H1 (cell line): Measurements from ENCODE around the gene SERPINH1. TPM values are rescaled to one million over a fixed set of nuclear protein-coding genes. Genes with fewer than 3 reads are reported as not detected.

Source experiments
- CTCF ChIA-PET: fragments of 300-600 bp; sonication (Branson Sonifier 250); formaldehyde crosslinking; loops from one replicate; lab custom pipeline; 2021; ENCODE audit not compliant: partially characterized antibody; lab: Charles Lee
- POLR2A ChIA-PET: fragments of 300-600 bp; sonication (Branson Sonifier 250); formaldehyde crosslinking; loops from one replicate; lab custom pipeline; 2021; ENCODE audit warnings: inconsistent platforms; ENCODE audit not compliant: partially characterized antibody; lab: Charles Lee
- DNase-seq, 2 experiments: peaks; one replicate each; pipeline versions ENCODE4 v3.0.0 to v3.0.0-alpha.2; 2010 to 2022; ENCODE audit warnings: low spot score in 2 of 2, low read depth in 1 of 2, mixed read lengths in 1 of 2
- FAIRE-seq: peaks from 2 replicates; lab custom pipeline; 2011; peaks lifted over from hg19 to GRCh38; lab: Jason Lieb, UNC
- H2AFZ ChIP-seq: 2 replicates; pipeline ENCODE4 v1.8.1; 2012; ENCODE audit warnings: low read length, inconsistent platforms
- H2AK5ac ChIP-seq: 2 replicates; pipeline ENCODE4 v1.6.1; 2013; ENCODE audit warnings: low read depth, low read length
- H2BK120ac ChIP-seq: replicated peaks from 2 replicates; pipeline ENCODE3; 2013; ENCODE audit warnings: low read depth, low read length, inconsistent platforms
- H2BK12ac ChIP-seq: 2 replicates; pipeline ENCODE4 v1.6.1; 2013; ENCODE audit warnings: low read depth, low read length
- H2BK15ac ChIP-seq: 2 replicates; pipeline ENCODE4 v1.6.1; 2013; ENCODE audit warnings: low read length
- H2BK20ac ChIP-seq: 2 replicates; pipeline ENCODE4 v1.6.1; 2013; ENCODE audit warnings: low read length
- H2BK5ac ChIP-seq: 2 replicates; pipeline ENCODE4 v1.6.1; 2013; ENCODE audit warnings: low read depth, low read length
- H3K14ac ChIP-seq: 2 replicates; pipeline ENCODE4 v1.6.1; 2013; ENCODE audit warnings: inconsistent platforms; ENCODE audit not compliant: insufficient read length
- H3K18ac ChIP-seq: 2 replicates; pipeline ENCODE4 v1.6.1; 2013; ENCODE audit warnings: low read length; ENCODE audit errors: extremely low read depth
- H3K23ac ChIP-seq: 2 replicates; pipeline ENCODE4 v1.6.1; 2013; ENCODE audit warnings: inconsistent platforms; ENCODE audit not compliant: insufficient read length
- H3K23me2 ChIP-seq: 2 replicates; pipeline ENCODE4 v1.6.1; 2013; ENCODE audit warnings: low read depth, low read length
- H3K27ac ChIP-seq: 2 replicates; pipeline ENCODE4 v1.6.1; 2011; ENCODE audit warnings: low read depth, low read length, inconsistent platforms
- H3K27me3 ChIP-seq, 4 experiments: replicated peaks in 1 of 4; 1 replicate in 1 of 4; 2 replicates in 3 of 4; pipeline versions ENCODE4 v1.6.1 to v1.8.1; 2011 to 2013; ENCODE audit warnings: low read length in 3 of 4, mild to moderate bottlenecking in 3 of 4, inconsistent platforms in 2 of 4, mixed read lengths in 2 of 4, moderate library complexity in 1 of 4; ENCODE audit not compliant: control insufficient read depth in 3 of 4, insufficient read depth in 3 of 4; ENCODE audit errors: extremely low read depth in 1 of 4
- H3K36me3 ChIP-seq, 4 experiments: 2 replicates each; pipeline versions ENCODE4 v1.6.1 to v1.8.1; 2011 to 2013; ENCODE audit warnings: mild to moderate bottlenecking in 4 of 4, low read length in 3 of 4, moderate library complexity in 2 of 4, control low read depth in 1 of 4, inconsistent platforms in 1 of 4; ENCODE audit not compliant: insufficient read depth in 4 of 4, control insufficient read depth in 2 of 4
- H3K4ac ChIP-seq: replicated peaks from 2 replicates; pipeline ENCODE3; 2013; ENCODE audit warnings: low read length, low read depth, mixed read lengths, inconsistent platforms; ENCODE audit not compliant: insufficient read length
- H3K4me1 ChIP-seq, 4 experiments: replicated peaks in 1 of 4; 1 replicate in 1 of 4; 2 replicates in 3 of 4; pipeline versions ENCODE4 v1.6.1 to v1.8.1; 2011 to 2013; ENCODE audit warnings: low read length in 3 of 4, inconsistent platforms in 2 of 4, mixed read lengths in 1 of 4; ENCODE audit not compliant: insufficient read depth in 4 of 4, control insufficient read depth in 3 of 4
- H3K4me2 ChIP-seq, 2 experiments: 2 replicates each; pipeline versions ENCODE4 v1.6.1 to v1.8.1; 2011 to 2013; ENCODE audit warnings: low read depth in 2 of 2, low read length in 2 of 2, control low read depth in 1 of 2, inconsistent platforms in 1 of 2, mild to moderate bottlenecking in 1 of 2; ENCODE audit not compliant: insufficient read depth in 1 of 2
- H3K4me3 ChIP-seq, 4 experiments: fragments of 200-600, 300-600 bp in 1 of 4; sonication (generic), shearing (Covaris generic), sonication (Bioruptor Twin) in 1 of 4; 2 replicates each; pipeline versions ENCODE4 v1.5.1 to v1.8.1; 2011 to 2016; ENCODE audit warnings: low read length in 4 of 4, low read depth in 3 of 4, control low read depth in 2 of 4, inconsistent platforms in 2 of 4, mild to moderate bottlenecking in 2 of 4, mixed read lengths in 1 of 4, moderate library complexity in 1 of 4; ENCODE audit not compliant: insufficient read depth in 2 of 4; ENCODE audit errors: extremely low read depth in 1 of 4
- H3K56ac ChIP-seq: replicated peaks from 2 replicates; pipeline ENCODE3; 2013; ENCODE audit warnings: low read depth, mild to moderate bottlenecking, mixed read lengths, low read length, inconsistent platforms; ENCODE audit not compliant: insufficient read length
- H3K79me1 ChIP-seq: 2 replicates; pipeline ENCODE4 v1.6.1; 2013; ENCODE audit warnings: low read depth, low read length, control low read depth
- H3K79me2 ChIP-seq, 2 experiments: 2 replicates each; pipeline versions ENCODE4 v1.6.1 to v1.8.1; 2012 to 2013; ENCODE audit warnings: low read length in 2 of 2, mild to moderate bottlenecking in 2 of 2, inconsistent platforms in 1 of 2; ENCODE audit not compliant: insufficient read depth in 2 of 2, control insufficient read depth in 1 of 2
- H3K9ac ChIP-seq, 4 experiments: replicated peaks in 1 of 4; 1 replicate in 1 of 4; 2 replicates in 3 of 4; pipeline versions ENCODE4 v1.6.1 to v1.8.1; 2011 to 2013; ENCODE audit warnings: low read depth in 3 of 4, low read length in 3 of 4, control low read depth in 2 of 4, mild to moderate bottlenecking in 2 of 4, moderate library complexity in 2 of 4, inconsistent platforms in 1 of 4; ENCODE audit errors: extremely low read depth in 1 of 4
- H3K9me3 ChIP-seq, 2 experiments: 2 replicates each; pipeline versions ENCODE4 v1.6.1 to v1.8.1; 2012 to 2013; ENCODE audit warnings: mild to moderate bottlenecking in 2 of 2, moderate library complexity in 2 of 2, control low read depth in 1 of 2, inconsistent platforms in 1 of 2, low read depth in 1 of 2, low read length in 1 of 2, mixed read lengths in 1 of 2; ENCODE audit not compliant: insufficient read depth in 2 of 2
- H4K20me1 ChIP-seq, 2 experiments: replicated peaks in 1 of 2; 2 replicates each; pipeline versions ENCODE3 to v1.8.1; 2011 to 2013; ENCODE audit warnings: inconsistent platforms in 2 of 2, low read length in 2 of 2, mild to moderate bottlenecking in 1 of 2; ENCODE audit not compliant: insufficient read depth in 2 of 2, control insufficient read depth in 1 of 2
- H4K5ac ChIP-seq: 2 replicates; pipeline ENCODE4 v1.6.1; 2013; ENCODE audit warnings: low read length, low read depth, mixed read lengths, inconsistent platforms; ENCODE audit not compliant: insufficient read length
- H4K8ac ChIP-seq: 2 replicates; pipeline ENCODE4 v1.8.0; 2013; ENCODE audit warnings: mild to moderate bottlenecking, moderate library complexity, low read length, inconsistent platforms; ENCODE audit not compliant: insufficient read depth; ENCODE audit errors: extremely low read depth
- H4K91ac ChIP-seq: replicated peaks from 2 replicates; pipeline ENCODE3; 2013; ENCODE audit warnings: low read length, mixed read lengths, inconsistent platforms; ENCODE audit not compliant: insufficient read length
- BCL11A ChIP-seq, 2 experiments: IDR thresholded peaks; one replicate each; pipeline ENCODE4 v1.6.1; 2011; ENCODE audit warnings: low read depth in 2 of 2, low read length in 2 of 2, mild to moderate bottlenecking in 2 of 2
- BRCA1 ChIP-seq: IDR thresholded peaks from 2 replicates; pipeline ENCODE4 v1.6.1; 2012; ENCODE audit warnings: low read depth, low read length, improper control_type of control experiment
- CTBP2 ChIP-seq: IDR thresholded peaks from 2 replicates; pipeline ENCODE4 v1.7.0; 2011; ENCODE audit warnings: borderline replicate concordance, mild to moderate bottlenecking, moderate library complexity, mixed read lengths, low read length; ENCODE audit not compliant: insufficient read depth, insufficient read length
- POLR2AphosphoS5 ChIP-seq: IDR thresholded peaks from 2 replicates; pipeline ENCODE4 v1.6.1; 2011; ENCODE audit warnings: low read depth, low read length
- SIN3A ChIP-seq, 2 experiments: IDR thresholded peaks in 1 of 2; conservative IDR thresholded peaks in 1 of 2; 2 replicates each; pipeline ENCODE4 v1.6.1; 2011 to 2012; ENCODE audit warnings: low read length in 2 of 2, improper control_type of control experiment in 1 of 2, low read depth in 1 of 2, mild to moderate bottlenecking in 1 of 2
- SIX5 ChIP-seq: IDR thresholded peaks from 2 replicates; pipeline ENCODE4 v1.6.1; 2011; ENCODE audit warnings: mild to moderate bottlenecking, low read depth, low read length
- SP1 ChIP-seq: IDR thresholded peaks from 2 replicates; pipeline ENCODE4 v1.6.1; 2011; ENCODE audit warnings: low read depth, low read length
- TCF12 ChIP-seq: IDR thresholded peaks from 2 replicates; pipeline ENCODE4 v1.6.1; 2011; ENCODE audit warnings: low read depth, mild to moderate bottlenecking, low read length
- polyA plus RNA-seq, 7 experiments: library from polyadenylated mRNA; depleted of rRNA in 3 of 7; stranded (reverse) in 5 of 7; unstranded in 2 of 7; fragments of >200 nt in 5 of 7; fragments of 200-250 nt in 2 of 7; gene quantifications; 1 replicate in 5 of 7; 2 replicates in 1 of 7; 4 replicates in 1 of 7; pipeline versions ENCODE4 v1.2.1 to v1.2.3, GENCODE V29; 2011 to 2013; ENCODE audit warnings: missing spikeins in 2 of 7, mixed read lengths in 2 of 7
- total RNA-seq: library from RNA; stranded (reverse); fragmentation: NEBNext Ultra II Directional; extraction: Animal tissue kit (Norgen Biotek cat#: 25700); gene quantifications from 2 replicates; pipeline ENCODE4 v1.2.1, GENCODE V29; 2021
- TF ChIP-seq, protein P1 (sequence below): IDR thresholded peaks from 2 replicates; pipeline ENCODE4 v1.6.1; 2011; ENCODE audit warnings: low read length, improper control_type of control experiment
- TF ChIP-seq, protein P2 (sequence below): IDR thresholded peaks from 2 replicates; pipeline ENCODE4 v1.6.1; 2011; ENCODE audit warnings: low read depth, mild to moderate bottlenecking, low read length; ENCODE audit not compliant: insufficient read depth

SERPINH1 gene
- total and polyA plus RNA-seq, 2 of the 8 experiments (the other 6 are each of a cell fraction or from before 2014, with no cell fraction given), result 420 to 621 TPM

DNA sequence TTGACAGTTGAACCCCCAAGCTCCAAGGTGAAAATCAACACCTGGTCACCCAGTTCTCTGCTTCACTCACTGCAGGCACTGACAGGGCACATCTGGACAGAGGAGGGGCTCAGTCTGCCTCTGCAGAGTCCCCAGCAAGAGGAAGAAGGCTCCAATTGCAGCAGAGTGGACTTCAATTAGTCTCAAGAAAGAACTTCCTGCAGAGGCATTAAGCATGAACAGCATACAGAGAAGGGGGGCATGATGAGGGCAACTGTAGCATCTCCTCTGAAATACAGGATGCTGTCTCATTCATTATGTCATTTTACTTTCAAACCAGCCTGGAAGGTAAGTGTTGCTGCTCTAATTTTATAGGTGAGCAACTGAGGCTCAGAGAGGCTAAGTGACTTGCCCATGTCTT lies 47.5 kb upstream of the SERPINH1 start:
- no peak overlapping the region for H3K4me2 ChIP-seq
- no peak overlapping the region for H3K27ac ChIP-seq
- H3K9me3 ChIP-seq, result 0 out of 4 replicates have a peak, but pooled peaks cover 0 to 2% of the 10 kb centered on the region in 2 experiments
- no peak overlapping the region for H3K56ac ChIP-seq
- H3K4ac ChIP-seq, result no peak overlapping the region
- DNase-seq (no peak), FAIRE-seq (no peak)
- no peaks in the 10 kb centered on the region for H4K20me1 ChIP-seq
- no peaks in the 10 kb centered on the region for H3K23me2 ChIP-seq
- no peak overlapping the region for H2BK12ac ChIP-seq
- no peak overlapping the region for H2BK5ac ChIP-seq
- H3K27me3 ChIP-seq, result no peaks in the 10 kb centered on the region
- no peak overlapping the region for H3K4me3 ChIP-seq
- no peak overlapping the region for H3K18ac ChIP-seq
- no peak overlapping the region for H2BK20ac ChIP-seq
- H4K5ac ChIP-seq, result no peak overlapping the region
- POLR2A ChIA-PET, result no interaction called here
- no peak overlapping the region for H2AK5ac ChIP-seq
- H3K36me3 ChIP-seq, result no peaks in the 10 kb centered on the region
- no peaks in the 10 kb centered on the region for H3K79me2 ChIP-seq
- H4K8ac ChIP-seq, result no peak overlapping the region
- no peaks in the 10 kb centered on the region for H3K79me1 ChIP-seq
- no peak overlapping the region for H2BK15ac ChIP-seq
- H3K4me1 ChIP-seq, result peaks cover 0 to 2% (median 0%) of the 10 kb centered on the region in 4 experiments; a peak in 1 of 7 replicates
- no peak overlapping the region for H3K9ac ChIP-seq
- no peak overlapping the region for H2BK120ac ChIP-seq
- TF ChIP-seq CTBP2, result no peak
- TF ChIP-seq SP1, result no peak
- no peak for TF ChIP-seq POLR2AphosphoS5
- TF ChIP-seq, protein P1, sequence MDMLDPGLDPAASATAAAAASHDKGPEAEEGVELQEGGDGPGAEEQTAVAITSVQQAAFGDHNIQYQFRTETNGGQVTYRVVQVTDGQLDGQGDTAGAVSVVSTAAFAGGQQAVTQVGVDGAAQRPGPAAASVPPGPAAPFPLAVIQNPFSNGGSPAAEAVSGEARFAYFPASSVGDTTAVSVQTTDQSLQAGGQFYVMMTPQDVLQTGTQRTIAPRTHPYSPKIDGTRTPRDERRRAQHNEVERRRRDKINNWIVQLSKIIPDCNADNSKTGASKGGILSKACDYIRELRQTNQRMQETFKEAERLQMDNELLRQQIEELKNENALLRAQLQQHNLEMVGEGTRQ, result no peak
- TF ChIP-seq, protein P2, sequence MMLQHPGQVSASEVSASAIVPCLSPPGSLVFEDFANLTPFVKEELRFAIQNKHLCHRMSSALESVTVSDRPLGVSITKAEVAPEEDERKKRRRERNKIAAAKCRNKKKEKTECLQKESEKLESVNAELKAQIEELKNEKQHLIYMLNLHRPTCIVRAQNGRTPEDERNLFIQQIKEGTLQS, result no peak
- no peak for TF ChIP-seq BRCA1
- no peak for TF ChIP-seq SIX5
- no peak for TF ChIP-seq TCF12
- no peak for TF ChIP-seq SIN3A (conservative IDR thresholded peaks at IDR 0.05 in 1 of 2, IDR thresholded peaks at IDR 0.05 in 1 of 2; ENCODE audit: low read depth in 1 of 2, low read length in 2 of 2)
- TF ChIP-seq BCL11A (IDR thresholded peaks at IDR 0.05; ENCODE audit: low read depth in 2 of 2, low read length in 2 of 2), result no peak
- H4K91ac ChIP-seq, result no peak overlapping the region
- H3K23ac ChIP-seq, result no peak overlapping the region
- CTCF ChIA-PET, result interaction anchor here (0.8 to 27.2 kb wide), 4 partner anchors 8 to 126 kb away, joined by 3 to 603 read pairs (median 4); no protein-coding TSS in a partner anchor
- no peak overlapping the region for H2AFZ ChIP-seq
- no peak overlapping the region for H3K14ac ChIP-seq
